Endodermal cell (in vitro differentiated cells): Measurements from ENCODE around the gene CABP1. TPM values are rescaled to one million over a fixed set of nuclear protein-coding genes. Genes with fewer than 3 reads are reported as not detected.
"Not testable (repeated sequence)": the region's sequence is repeated elsewhere in the genome, so short reads cannot be mapped to it uniquely, and the experiment has no call there.

Experiments used
- DNase-seq: peaks from one replicate; pipeline ENCODE4 v3.0.0-alpha.2; 2017
- H3K27ac ChIP-seq: 2 replicates; pipeline ENCODE4 v1.5.1; 2013; ENCODE audit warnings: mild to moderate bottlenecking, low read depth, low read length, moderate library complexity
- H3K27me3 ChIP-seq: 2 replicates; pipeline ENCODE4 v1.6.1; 2013; ENCODE audit warnings: mild to moderate bottlenecking, low read length, moderate library complexity; ENCODE audit not compliant: insufficient read depth, control insufficient read depth, poor library complexity, severe bottlenecking
- H3K36me3 ChIP-seq: 2 replicates; pipeline ENCODE4 v1.7.0; 2013; ENCODE audit warnings: mild to moderate bottlenecking, low read length, moderate library complexity; ENCODE audit not compliant: control insufficient read depth, insufficient read depth
- H3K4me1 ChIP-seq: one replicate; pipeline ENCODE4 v1.7.0; 2013; ENCODE audit warnings: low read length; ENCODE audit not compliant: control insufficient read depth, insufficient read depth
- H3K4me3 ChIP-seq: 2 replicates; pipeline ENCODE4 v1.5.1; 2013; ENCODE audit warnings: mild to moderate bottlenecking, low read length, moderate library complexity
- H3K9ac ChIP-seq: 2 replicates; pipeline ENCODE4 v1.6.1; 2013; ENCODE audit warnings: mild to moderate bottlenecking, low read length, moderate library complexity; ENCODE audit not compliant: poor library complexity, severe bottlenecking; ENCODE audit errors: extremely low read depth
- H3K9me3 ChIP-seq: 2 replicates; pipeline ENCODE4 v1.6.1; 2013; ENCODE audit warnings: mild to moderate bottlenecking, low read length, moderate library complexity; ENCODE audit not compliant: control insufficient read depth
- H3K27ac Mint-ChIP-seq: 2 replicates; pipeline ENCODE4 v1.8.0; 2020; ENCODE audit warnings: mixed read lengths
- H3K27me3 Mint-ChIP-seq: 2 replicates; pipeline ENCODE4 v1.8.0; 2021; ENCODE audit warnings: mild to moderate bottlenecking, mixed read lengths; ENCODE audit not compliant: insufficient read depth
- H3K36me3 Mint-ChIP-seq: 2 replicates; pipeline ENCODE4 v1.8.0; 2020; ENCODE audit warnings: low read depth, mixed read lengths
- H3K4me1 Mint-ChIP-seq: 2 replicates; pipeline ENCODE4 v1.8.0; 2020; ENCODE audit warnings: mixed read lengths
- H3K4me3 Mint-ChIP-seq: 2 replicates; pipeline ENCODE4 v1.8.0; 2020; ENCODE audit warnings: mild to moderate bottlenecking, moderate library complexity, mixed read lengths
- H3K9me3 Mint-ChIP-seq: 2 replicates; pipeline ENCODE4 v1.8.0; 2020; ENCODE audit warnings: mild to moderate bottlenecking, mixed read lengths
- CTCF ChIP-seq: fragments of 200-600 bp; sonication (generic); conservative IDR thresholded peaks from 2 replicates; pipeline ENCODE4 v1.5.0; 2021; ENCODE audit warnings: antibody characterized with exemption, mild to moderate bottlenecking
- WGBS, 2 experiments: methylation state at CpG; one replicate each; pipeline versions ENCODE4 v1.1.5 to v1.1.7; 2013; ENCODE audit warnings: missing lambda C conversion rate in 2 of 2, mixed read lengths in 1 of 2; ENCODE audit not compliant: insufficient coverage in 1 of 2, insufficient read length in 1 of 2; 5-methylcytosine and 5-hydroxymethylcytosine counted together
- total RNA-seq, 2 donors: library from RNA; stranded (reverse); fragmentation: NEBNext Ultra II Directional in 1 of 2; extraction: Animal tissue kit (Norgen Biotek cat#: 25700) in 1 of 2; gene quantifications; 2 replicates in 1 of 2; 3 replicates in 1 of 2; pipeline ENCODE4 v1.2.1, GENCODE V29; 2021

CABP1 gene
- total RNA-seq, 2 donors from 2014 or later, result 0.29 to 0.86 TPM

DNA sequence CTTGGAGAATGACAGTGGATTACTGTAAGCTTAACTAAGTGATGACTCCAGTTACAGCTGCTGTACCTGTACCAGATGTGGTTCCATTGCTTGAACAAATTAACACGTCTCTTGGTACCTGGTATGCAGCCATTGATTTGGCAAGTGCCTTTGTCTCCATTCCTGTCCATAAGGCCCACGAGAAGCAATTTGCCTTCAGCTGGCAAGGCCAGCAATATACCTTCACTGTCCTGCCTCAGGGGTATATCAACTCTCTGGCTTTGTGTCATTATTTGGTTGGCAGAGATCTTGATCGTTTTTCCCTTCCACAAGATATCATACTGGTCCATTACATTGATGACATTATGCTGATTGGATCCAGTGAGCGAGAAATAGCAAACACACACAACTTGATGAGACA is 29.9 kb upstream of the CABP1 start:
- no peaks in the 10 kb centered on the region for H3K36me3 Mint-ChIP-seq
- H3K4me1 ChIP-seq, result no peaks in the 10 kb centered on the region
- peaks cover 16% of the 10 kb centered on the region for H3K27me3 Mint-ChIP-seq
- H3K9me3 Mint-ChIP-seq, result peaks cover 4% of the 10 kb centered on the region
- H3K27ac Mint-ChIP-seq, result no peak overlapping the region
- H3K9ac ChIP-seq, result no peak overlapping the region
- no peak overlapping the region for H3K4me3 ChIP-seq
- WGBS, 2 experiments, result 83 to 85% methylated on average over 2 to 4 of the region's 4 CpGs
- no peak overlapping the region for H3K4me3 Mint-ChIP-seq
- H3K4me1 Mint-ChIP-seq, result peaks cover 3% of the 10 kb centered on the region
- H3K9me3 ChIP-seq, result no peaks in the 10 kb centered on the region
- no peaks in the 10 kb centered on the region for H3K27me3 ChIP-seq
- H3K27ac ChIP-seq, result no peak overlapping the region
- H3K36me3 ChIP-seq, result no peaks in the 10 kb centered on the region
- TF ChIP-seq CTCF, result no peak
- no peak for DNase-seq

GRCh38 chr12:120611534-120611933 is 28.9 kb upstream of the CABP1 start:
- not testable (repeated sequence) for H3K9me3 Mint-ChIP-seq, H3K4me3 ChIP-seq, DNase-seq, H3K4me1 Mint-ChIP-seq, H3K9me3 ChIP-seq, H3K4me1 ChIP-seq, H3K36me3 ChIP-seq, H3K36me3 Mint-ChIP-seq, H3K27me3 ChIP-seq, H3K27ac Mint-ChIP-seq, H3K9ac ChIP-seq, H3K27ac ChIP-seq, H3K4me3 Mint-ChIP-seq
- peaks cover 16% of the 10 kb centered on the region for H3K27me3 Mint-ChIP-seq
- 93% methylated on average over 1 of the region's 1 CpG; no CpG with 5 or more reads in 1 of the 2 experiments for WGBS, 2 experiments

DNA sequence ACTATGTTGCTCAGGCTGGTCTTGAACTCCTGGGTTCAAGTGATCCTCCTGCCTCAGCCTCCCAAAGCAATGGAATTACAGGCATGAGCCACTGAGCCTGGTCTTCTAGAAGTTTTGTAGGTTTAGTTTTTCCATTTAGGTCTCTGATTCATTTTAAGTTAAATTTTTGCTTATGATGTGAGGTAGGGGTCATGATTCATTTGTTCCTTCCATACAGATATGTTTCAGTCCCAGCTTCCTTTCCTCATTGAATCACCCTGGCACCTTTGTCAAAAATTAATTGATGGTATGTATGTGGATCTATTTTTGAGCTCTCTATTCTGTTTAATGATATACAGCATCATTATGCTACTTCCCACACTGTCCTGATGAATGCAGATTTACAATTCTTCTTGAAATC is 25.6 kb upstream of the CABP1 start:
- peaks cover 23% of the 10 kb centered on the region for H3K27me3 Mint-ChIP-seq
- H3K27ac Mint-ChIP-seq, result no peak overlapping the region
- no peaks in the 10 kb centered on the region for H3K4me1 ChIP-seq
- peaks cover 11% of the 10 kb centered on the region for H3K27me3 ChIP-seq
- no peak for TF ChIP-seq CTCF
- H3K36me3 Mint-ChIP-seq, result no peaks in the 10 kb centered on the region
- no peak for DNase-seq
- H3K36me3 ChIP-seq, result no peaks in the 10 kb centered on the region
- H3K9me3 Mint-ChIP-seq, result peaks cover 4% of the 10 kb centered on the region
- H3K27ac ChIP-seq, result no peak overlapping the region
- peaks cover 2% of the 10 kb centered on the region for H3K4me1 Mint-ChIP-seq
- H3K9me3 ChIP-seq, result no peaks in the 10 kb centered on the region
- H3K4me3 Mint-ChIP-seq, result no peak overlapping the region
- H3K4me3 ChIP-seq, result no peak overlapping the region
- H3K9ac ChIP-seq, result no peak overlapping the region

- 90 to 98% methylated on average over 2 to 3 of the region's 3 CpGs for WGBS, 2 experiments
- not testable (repeated sequence) for H3K4me3 Mint-ChIP-seq, H3K27ac Mint-ChIP-seq
Observed at GRCh38 chr12:120617193-120617592, 23.2 kb upstream of the CABP1 start.

GRCh38 chr12:120617767-120618166 is 22.7 kb upstream of the CABP1 start:
- peaks cover 16% of the 10 kb centered on the region for H3K27me3 Mint-ChIP-seq
- not testable (repeated sequence) for H3K36me3 Mint-ChIP-seq

More at GRCh38 chr12:120617193-120617592, 23.2 kb upstream of the CABP1 start:
- not testable (repeated sequence) for H3K9ac ChIP-seq, H3K36me3 Mint-ChIP-seq, H3K4me1 ChIP-seq, H3K9me3 Mint-ChIP-seq, H3K36me3 ChIP-seq, H3K9me3 ChIP-seq, H3K4me1 Mint-ChIP-seq, H3K27ac ChIP-seq, H3K4me3 ChIP-seq, DNase-seq
- H3K27me3 ChIP-seq, result peaks cover 11% of the 10 kb centered on the region
- peaks cover 18% of the 10 kb centered on the region for H3K27me3 Mint-ChIP-seq

More at GRCh38 chr12:120617767-120618166, 22.7 kb upstream of the CABP1 start:
- H3K27ac ChIP-seq, H3K9me3 ChIP-seq, H3K4me3 Mint-ChIP-seq, DNase-seq, H3K4me1 Mint-ChIP-seq, H3K9ac ChIP-seq, H3K9me3 Mint-ChIP-seq, H3K4me3 ChIP-seq, H3K36me3 ChIP-seq, H3K27ac Mint-ChIP-seq, H3K4me1 ChIP-seq: not testable (repeated sequence)
- H3K27me3 ChIP-seq, result peaks cover 11% of the 10 kb centered on the region
- WGBS, 2 experiments, result 93 to 96% methylated on average over 4 of the region's 4 CpGs
